ENCODE data around the gene KDM5B.

KDM5B gene

GRCh38 chr1:202711949-202712635 lies 96.1 kb downstream of the KDM5B start:
- DNase-seq (ENCODE audit: low read depth in 2 of 2): no peak

DNA sequence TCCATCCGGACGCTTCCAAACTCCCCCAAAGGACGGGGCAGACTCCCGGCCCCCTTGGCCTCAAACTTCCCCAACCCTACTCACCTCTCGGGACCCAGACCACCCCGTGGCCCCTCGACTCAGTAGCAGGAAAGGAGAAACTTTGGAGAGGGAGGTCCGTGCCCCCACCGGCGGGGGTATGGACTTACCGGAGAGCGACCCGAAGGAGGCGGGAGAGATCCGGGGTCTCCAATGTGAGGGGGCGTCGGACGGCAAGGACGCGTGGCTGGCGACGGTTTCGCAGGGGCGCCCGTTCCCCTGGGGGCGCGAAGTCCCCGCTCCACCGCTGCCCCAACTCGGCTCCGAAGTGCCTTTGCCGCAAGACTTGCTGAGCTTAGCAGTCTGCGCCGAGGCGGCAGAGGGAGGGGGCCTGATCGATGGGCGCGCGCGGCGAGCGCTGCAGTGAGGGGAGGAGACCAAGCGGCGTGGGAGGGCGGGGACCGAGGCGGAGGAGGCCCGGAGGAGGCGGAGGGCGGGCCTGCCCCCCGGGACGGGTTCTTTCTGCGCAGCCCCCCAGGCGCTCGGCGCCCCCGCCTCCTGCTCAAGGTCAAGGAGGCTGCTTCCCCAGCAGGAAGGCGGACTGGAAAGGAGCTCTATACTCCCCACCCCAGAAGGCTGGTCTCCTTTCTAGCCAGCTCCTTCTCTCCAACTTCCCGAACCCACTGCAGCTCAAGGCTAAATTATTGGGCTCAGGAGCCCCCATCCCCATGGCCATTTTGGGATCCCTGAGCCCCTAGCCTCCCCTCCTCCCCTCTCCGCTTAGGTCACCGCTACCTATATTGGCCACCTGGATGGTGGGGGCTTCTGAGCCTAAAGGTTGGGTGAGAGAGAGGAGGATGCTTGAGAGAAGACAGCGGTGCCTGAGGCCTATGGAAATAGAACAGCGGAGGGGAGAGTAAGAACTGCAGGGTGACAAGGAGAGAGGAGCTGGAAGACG lies 97.9 kb downstream of the KDM5B start, which contains the start of gene SYT2:
TSS of gene SYT2 (minus strand) at position 385 of the 976 bp plus-strand sequence. CDS start 104,682 bp downstream, outside the sequence.
- peak in 1 of 2 donors; percentile 8 for DNase-seq (ENCODE audit: low read depth in 2 of 2)

GRCh38 chr1:202709276-202710041 lies 98.8 kb downstream of the KDM5B start:
- no peak for DNase-seq (ENCODE audit: low read depth in 2 of 2)

DNA sequence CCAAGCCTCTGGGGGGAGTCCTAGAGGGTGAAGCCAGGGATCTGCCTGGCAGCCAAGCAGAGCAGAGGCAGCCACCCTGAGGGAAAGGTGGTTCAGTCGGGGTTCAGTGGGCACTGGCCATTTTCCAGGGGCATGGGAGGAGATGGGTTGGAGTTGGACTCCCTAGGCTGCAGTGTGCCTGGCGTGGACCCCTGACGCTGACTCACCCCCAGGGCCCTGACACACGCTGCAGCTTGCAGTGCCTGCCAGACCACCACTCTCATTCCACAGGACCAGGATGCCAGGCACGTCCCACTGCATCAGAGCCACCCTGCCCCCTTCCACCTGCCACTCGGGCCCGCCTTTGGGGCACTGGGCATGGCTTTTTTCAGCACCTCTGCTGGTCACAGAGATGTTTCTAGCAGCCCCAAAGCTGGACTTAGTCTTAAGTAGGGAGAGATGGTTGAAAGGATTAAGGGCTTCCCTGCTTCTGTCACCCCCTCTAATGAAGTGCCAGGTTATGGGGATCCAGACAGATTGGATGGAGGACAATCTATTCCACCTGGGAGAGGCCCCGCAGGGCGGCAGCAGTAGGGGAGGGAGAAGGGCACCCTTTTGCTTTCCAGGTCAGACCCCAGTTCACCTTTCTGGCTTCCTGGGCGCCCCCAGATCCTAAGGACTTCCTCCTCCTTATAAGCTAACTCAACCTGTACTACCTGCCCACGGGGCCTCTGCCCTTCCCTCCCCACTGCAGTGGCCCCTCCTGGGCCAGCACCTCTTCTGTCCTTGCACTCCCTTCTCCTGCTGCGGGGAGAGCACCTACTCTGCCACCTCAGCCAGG lies 99.6 kb downstream of the KDM5B start:
- no peak for DNase-seq (ENCODE audit: low read depth in 2 of 2)

GRCh38 chr1:202706851-202707250 lies 101.4 kb downstream of the KDM5B start:
- DNase-seq (ENCODE audit: low read depth in 2 of 2): no peak

DNA sequence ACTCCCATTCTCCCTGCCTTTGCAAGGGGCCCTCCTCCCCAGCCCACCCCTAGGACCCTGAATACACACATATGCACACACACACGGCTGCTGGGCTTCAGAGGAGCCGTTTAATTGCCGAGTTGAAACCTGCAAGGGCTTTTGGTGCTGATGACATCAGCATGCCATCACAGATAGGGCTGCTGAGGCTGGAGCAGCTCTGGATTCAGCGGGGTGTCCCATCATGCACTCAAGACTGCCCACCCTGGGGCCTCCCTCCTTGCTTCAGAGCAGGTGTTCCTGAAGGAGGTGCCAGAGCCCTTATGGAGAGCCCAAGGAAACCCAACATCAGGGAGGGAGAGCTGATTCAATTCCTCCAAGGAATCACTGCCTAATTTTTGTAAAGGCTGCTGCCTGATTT lies 103.6 kb downstream of the KDM5B start:
- DNase-seq (ENCODE audit: low read depth in 2 of 2): no peak

- no peak for DNase-seq (ENCODE audit: low read depth in 2 of 2)
Measured at GRCh38 chr1:202703191-202703590, 105.0 kb downstream of the KDM5B start.

GRCh38 chr1:202702088-202702487 lies 106.1 kb downstream of the KDM5B start:
- no peak for DNase-seq (ENCODE audit: low read depth in 2 of 2)

DNA sequence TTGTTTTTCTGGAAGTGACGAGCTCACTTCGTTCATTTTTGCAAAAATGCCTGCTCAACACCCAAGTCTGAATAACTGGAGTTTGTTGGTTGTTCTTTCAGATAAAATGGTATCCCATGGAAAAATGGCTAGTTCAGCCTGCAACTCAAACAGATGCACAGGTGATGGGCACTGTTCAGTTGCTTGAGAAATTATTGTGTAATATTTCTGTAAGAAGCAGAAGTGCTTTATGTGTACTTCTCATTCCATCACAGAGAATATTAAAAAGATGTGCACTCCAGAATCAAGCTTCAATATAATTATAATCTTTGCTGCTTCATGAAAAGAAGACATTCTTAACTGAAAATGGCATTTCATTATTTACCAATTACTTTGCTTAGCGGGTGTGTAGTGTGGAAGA lies 107.0 kb downstream of the KDM5B start:
- DNase-seq (ENCODE audit: low read depth in 2 of 2): no peak

DNA sequence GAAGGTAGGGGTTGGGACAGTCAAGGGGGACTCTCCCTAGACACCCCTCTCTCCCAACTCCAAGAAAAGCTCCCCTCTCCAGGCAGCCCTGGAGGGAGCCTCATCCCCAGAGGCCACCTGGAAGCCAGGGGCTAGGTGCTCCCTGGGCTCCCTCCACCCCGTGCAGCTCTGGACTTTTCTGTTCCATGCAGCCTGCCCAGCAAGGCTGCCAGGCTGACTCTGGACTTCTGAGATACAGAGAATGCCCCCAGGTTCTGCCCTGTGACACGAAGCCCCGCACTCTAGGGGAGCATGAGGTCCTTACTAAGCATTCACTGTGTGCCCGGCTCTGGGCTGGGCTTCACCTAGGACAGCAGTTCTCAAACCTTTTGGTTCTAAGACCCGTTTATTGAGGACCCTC lies 108.2 kb downstream of the KDM5B start:
- DNase-seq (ENCODE audit: low read depth in 2 of 2): no peak

GRCh38 chr1:202698276-202698675 lies 109.9 kb downstream of the KDM5B start:
- no peak for DNase-seq (ENCODE audit: low read depth in 2 of 2)

DNA sequence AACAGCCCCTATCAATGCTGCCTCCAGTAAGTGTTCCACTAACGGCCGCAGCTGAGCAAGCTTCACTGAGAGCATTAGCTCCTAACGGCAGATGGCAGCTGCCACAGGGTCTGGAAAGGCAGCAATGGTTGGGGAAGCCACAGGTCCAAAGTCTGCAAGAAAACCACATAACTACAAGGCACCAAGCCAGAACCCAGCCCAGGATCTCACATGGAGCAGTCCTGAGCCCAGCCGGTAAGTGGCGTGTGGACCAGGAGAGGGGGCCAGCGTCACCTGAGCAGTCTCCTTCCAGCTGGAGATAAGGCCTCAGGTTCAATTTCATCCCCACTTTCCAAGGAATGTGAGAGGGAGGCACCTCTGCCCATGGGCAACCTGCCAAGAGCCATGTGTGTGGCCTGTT lies 111.2 kb downstream of the KDM5B start:
- no peak for DNase-seq (ENCODE audit: low read depth in 2 of 2)

DNA sequence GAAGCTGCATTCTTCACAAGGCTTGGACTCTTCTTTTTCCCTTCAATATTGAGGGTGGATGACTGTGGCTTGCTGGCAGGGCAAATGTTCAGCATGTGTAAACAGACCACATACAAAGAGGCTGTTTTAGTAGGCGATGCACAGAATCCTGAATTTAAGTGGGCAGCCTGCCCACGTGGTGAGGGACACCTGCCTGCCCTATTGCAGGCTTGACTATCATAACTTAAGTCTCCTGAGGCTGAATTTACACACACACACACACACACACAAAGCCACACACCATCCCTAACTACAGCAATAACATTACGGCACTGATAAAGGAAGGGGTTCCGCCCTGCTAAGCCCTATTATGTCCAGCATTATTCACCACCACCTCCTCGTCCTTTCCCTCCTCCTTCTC lies 113.9 kb downstream of the KDM5B start:
- no peak for DNase-seq (ENCODE audit: low read depth in 2 of 2)

DNA sequence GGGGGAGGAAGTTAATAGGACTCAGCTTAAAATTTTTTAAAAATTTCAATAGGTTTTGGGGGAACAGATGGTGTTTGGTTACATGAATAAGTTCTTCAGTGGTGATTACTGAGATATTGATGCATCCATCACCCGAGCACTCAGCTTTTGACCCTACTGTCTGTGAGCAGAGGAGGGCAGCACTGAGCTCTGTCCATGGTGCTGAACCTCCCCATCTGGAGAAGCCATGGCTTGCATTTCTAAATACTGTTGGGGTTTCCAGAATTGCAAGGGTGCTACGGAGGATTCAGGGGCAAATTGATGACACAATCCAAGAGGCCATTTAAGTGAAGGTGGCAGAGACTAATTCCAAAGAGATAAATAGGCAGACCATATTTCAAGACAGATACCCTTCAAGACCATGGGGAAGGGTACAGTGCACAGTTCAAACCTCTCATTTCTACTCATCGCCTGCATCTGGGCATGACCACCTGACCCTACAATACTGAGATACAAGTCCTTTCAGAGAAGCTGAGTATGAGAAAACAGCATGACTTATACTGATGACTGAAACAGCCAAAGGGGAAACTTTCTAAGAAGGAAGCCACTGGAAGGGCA lies 115.2 kb downstream of the KDM5B start:
- DNase-seq (ENCODE audit: low read depth in 2 of 2): peak; percentile 33 to 55

- DNase-seq (ENCODE audit: low read depth in 2 of 2): no peak
Measured at GRCh38 chr1:202691816-202692215, 116.4 kb downstream of the KDM5B start.

DNA sequence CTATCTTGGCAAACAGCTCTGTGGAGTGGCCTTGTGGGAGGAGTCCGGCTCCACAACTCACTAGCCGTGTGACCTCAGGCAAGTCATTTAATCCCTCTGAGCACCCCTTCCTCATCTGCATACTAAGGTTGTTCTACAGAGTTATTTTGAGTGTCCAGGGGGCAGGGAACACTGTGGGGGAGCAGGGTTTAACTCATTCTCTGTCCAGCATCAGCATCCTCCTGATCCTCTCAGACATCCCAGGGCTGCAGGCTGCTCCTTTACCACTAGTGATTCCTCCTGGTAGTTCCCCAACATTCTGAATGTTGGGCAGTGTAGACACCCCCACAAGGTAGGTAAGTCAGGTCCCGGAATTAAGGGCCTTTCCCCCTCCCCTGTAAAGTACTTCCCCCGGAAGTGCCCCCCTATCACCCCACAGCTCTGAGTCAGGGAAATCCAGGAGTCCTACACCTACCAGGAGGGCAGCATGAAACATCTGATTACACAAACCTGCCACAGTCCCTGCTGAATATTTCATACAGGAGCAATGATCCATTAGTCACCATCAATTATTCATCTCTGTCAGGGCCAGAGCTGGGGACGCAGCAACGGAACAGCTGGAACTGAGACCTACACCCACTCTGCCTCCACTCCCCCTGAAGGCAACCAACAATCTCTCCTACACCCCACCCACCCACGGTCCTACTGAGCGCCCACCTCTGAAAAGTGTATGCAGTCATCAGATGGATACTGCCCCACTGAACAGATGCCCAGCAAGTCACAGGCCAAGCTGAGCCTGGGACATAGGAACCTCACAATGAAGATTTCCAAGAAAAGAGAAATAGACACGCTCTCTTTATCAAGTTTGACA lies 118.5 kb downstream of the KDM5B start:
- DNase-seq (ENCODE audit: low read depth in 2 of 2): no peak

- no peak for DNase-seq (ENCODE audit: low read depth in 2 of 2)
Measured at GRCh38 chr1:202689082-202689481, 119.1 kb downstream of the KDM5B start.

DNA sequence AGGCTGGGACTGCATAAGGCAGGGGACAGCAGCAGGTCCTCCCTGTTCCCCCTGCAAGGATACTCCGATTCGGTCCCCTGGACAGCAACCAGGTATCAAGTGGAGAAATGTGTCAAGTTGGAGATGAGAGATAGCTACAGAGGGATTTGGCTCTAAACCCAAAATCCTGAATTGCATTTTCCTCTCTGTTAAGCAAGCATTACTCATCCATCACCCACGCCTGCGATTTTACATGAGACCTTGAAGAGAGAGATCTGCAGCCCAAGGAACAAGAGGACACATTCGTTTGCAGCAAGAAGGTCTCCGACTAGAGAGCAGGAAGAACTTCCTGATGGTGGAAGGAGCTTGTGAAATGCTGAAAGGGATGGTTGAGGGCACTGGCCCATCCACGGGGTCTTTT lies 119.8 kb downstream of the KDM5B start:
- DNase-seq (ENCODE audit: low read depth in 2 of 2): no peak

GRCh38 chr1:202687798-202688197 lies 120.4 kb downstream of the KDM5B start:
- DNase-seq (ENCODE audit: low read depth in 2 of 2): no peak

- no peak for DNase-seq (ENCODE audit: low read depth in 2 of 2)
Measured at GRCh38 chr1:202687370-202687769, 120.9 kb downstream of the KDM5B start.
